Fibroblast of skin of right biceps (primary cell): ENCODE results near the gene ADAMTS12.
A peak's percentile ranks its signal among the peaks of the same experiment; 100 is the strongest.

ENCODE experiments used
- DNase-seq: peaks from one replicate; pipeline ENCODE4 v3.0.0-alpha.2; 2013

The ADAMTS12 gene

GRCh38 chr5:33509036-33509435 is 382.8 kb downstream of the ADAMTS12 start:
- peak; percentile 15 for DNase-seq

- DNase-seq, result peak; percentile 40
These were observed 384.4 kb downstream of the ADAMTS12 start for GRCh38 chr5:33507426-33507825.

- no peak for DNase-seq
These were observed 387.2 kb downstream of the ADAMTS12 start for GRCh38 chr5:33504570-33504969.

- no peak for DNase-seq
These were observed 389.9 kb downstream of the ADAMTS12 start for GRCh38 chr5:33501899-33502298.

- no peak for DNase-seq
These were observed 390.5 kb downstream of the ADAMTS12 start for GRCh38 chr5:33501260-33501659.

GRCh38 chr5:33494466-33494865 is 397.3 kb downstream of the ADAMTS12 start:
- no peak for DNase-seq

- no peak for DNase-seq
These were observed 399.8 kb downstream of the ADAMTS12 start for GRCh38 chr5:33491941-33492340.

- no peak for DNase-seq
These were observed 401.6 kb downstream of the ADAMTS12 start for GRCh38 chr5:33490071-33490665.

GRCh38 chr5:33489481-33490067 is 402.2 kb downstream of the ADAMTS12 start:
- DNase-seq, result no peak

- no peak for DNase-seq
These were observed 403.0 kb downstream of the ADAMTS12 start for GRCh38 chr5:33488558-33489355.

- DNase-seq, result no peak
These were observed 404.6 kb downstream of the ADAMTS12 start for GRCh38 chr5:33487236-33487635.

GRCh38 chr5:33482335-33482734 is 409.5 kb downstream of the ADAMTS12 start:
- DNase-seq, result no peak

- no peak for DNase-seq
These were observed 410.9 kb downstream of the ADAMTS12 start for GRCh38 chr5:33480876-33481275.

- DNase-seq, result peak; percentile 6
These were observed 412.5 kb downstream of the ADAMTS12 start for GRCh38 chr5:33479311-33479710.

- DNase-seq, result no peak
These were observed 414.0 kb downstream of the ADAMTS12 start for GRCh38 chr5:33477816-33478215.

- DNase-seq, result no peak
These were observed 414.8 kb downstream of the ADAMTS12 start for GRCh38 chr5:33476992-33477391.

GRCh38 chr5:33475706-33476105 is 416.1 kb downstream of the ADAMTS12 start:
- no peak for DNase-seq

- DNase-seq, result no peak
These were observed 416.8 kb downstream of the ADAMTS12 start for GRCh38 chr5:33474931-33475499.

- DNase-seq, result no peak
These were observed 417.8 kb downstream of the ADAMTS12 start for GRCh38 chr5:33474004-33474403.
